Astrocyte of the spinal cord (primary cell): ENCODE measurements around the gene OGDH.
A peak's percentile ranks its signal among the peaks of the same experiment; 100 is the strongest.

Experiments
- DNase-seq: peaks from one replicate; pipeline ENCODE4 v3.0.0; 2011; ENCODE audit warnings: low read depth, low spot score
- H3K4me3 ChIP-seq: 2 replicates; pipeline ENCODE4 v1.5.1; 2011; ENCODE audit warnings: low read depth, mild to moderate bottlenecking, low read length, moderate library complexity
- in situ Hi-C: cut with HindIII; loops from 2 replicates; pipeline ENCODE4 v1.10.0; 2017; ENCODE audit warnings: low sequenced_read_pairs
- TF ChIP-seq, protein P1 (sequence below): IDR thresholded peaks from 2 replicates; pipeline ENCODE4 v1.5.1; 2012; ENCODE audit warnings: low read depth, mild to moderate bottlenecking, low read length, inconsistent platforms

The OGDH gene

DNA sequence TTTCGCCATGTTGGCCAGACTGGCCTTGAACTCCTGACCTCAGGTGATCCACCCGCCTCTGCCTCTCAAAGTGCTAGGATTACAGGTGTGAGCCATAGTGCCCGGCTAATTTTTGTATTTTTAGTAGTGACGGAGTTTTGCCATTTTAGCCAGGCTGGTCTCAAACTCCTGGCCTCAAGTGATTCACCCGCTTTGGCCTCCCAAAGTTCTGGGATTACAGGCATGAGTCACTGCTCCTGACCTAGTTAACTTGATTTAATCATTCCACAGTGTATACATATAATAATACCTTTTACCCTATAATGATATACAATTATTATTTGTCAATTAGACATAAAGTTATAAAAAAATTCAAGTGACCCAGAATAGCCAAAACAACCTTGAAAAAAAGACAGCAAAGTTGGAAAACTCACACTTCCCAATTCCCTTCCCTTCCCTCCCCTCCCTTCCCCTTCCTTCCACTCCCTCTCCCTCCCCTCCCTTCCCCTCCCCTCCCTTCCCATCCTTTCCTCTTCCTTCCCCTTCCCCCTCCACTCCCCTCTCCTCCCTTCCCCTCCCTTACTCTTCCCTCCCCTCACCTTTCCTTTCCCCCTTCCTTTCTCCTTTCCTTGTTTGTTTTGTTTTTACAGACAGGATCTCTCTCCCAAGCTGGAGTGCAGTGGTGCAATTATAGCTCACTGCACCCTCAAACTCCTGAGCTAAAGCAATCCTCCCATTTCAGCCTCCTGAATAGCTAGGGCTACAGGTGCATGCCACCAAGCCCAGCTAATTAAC is 127.5 kb downstream of the OGDH start:
- in situ Hi-C loops = no loop called here

GRCh38 chr7:44735403-44736165 is 129.2 kb downstream of the OGDH start:
- TF ChIP-seq, protein P1, sequence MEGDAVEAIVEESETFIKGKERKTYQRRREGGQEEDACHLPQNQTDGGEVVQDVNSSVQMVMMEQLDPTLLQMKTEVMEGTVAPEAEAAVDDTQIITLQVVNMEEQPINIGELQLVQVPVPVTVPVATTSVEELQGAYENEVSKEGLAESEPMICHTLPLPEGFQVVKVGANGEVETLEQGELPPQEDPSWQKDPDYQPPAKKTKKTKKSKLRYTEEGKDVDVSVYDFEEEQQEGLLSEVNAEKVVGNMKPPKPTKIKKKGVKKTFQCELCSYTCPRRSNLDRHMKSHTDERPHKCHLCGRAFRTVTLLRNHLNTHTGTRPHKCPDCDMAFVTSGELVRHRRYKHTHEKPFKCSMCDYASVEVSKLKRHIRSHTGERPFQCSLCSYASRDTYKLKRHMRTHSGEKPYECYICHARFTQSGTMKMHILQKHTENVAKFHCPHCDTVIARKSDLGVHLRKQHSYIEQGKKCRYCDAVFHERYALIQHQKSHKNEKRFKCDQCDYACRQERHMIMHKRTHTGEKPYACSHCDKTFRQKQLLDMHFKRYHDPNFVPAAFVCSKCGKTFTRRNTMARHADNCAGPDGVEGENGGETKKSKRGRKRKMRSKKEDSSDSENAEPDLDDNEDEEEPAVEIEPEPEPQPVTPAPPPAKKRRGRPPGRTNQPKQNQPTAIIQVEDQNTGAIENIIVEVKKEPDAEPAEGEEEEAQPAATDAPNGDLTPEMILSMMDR = no peak
- H3K4me3 ChIP-seq = no peak overlapping the region
- in situ Hi-C loops = no loop called here
- peak; percentile 97 for DNase-seq

More for the DNA sequence above, 127.5 kb downstream of the OGDH start:
- peak; percentile 72 for DNase-seq
- TF ChIP-seq, protein P1 = no peak
- H3K4me3 ChIP-seq = no peak overlapping the region

DNA sequence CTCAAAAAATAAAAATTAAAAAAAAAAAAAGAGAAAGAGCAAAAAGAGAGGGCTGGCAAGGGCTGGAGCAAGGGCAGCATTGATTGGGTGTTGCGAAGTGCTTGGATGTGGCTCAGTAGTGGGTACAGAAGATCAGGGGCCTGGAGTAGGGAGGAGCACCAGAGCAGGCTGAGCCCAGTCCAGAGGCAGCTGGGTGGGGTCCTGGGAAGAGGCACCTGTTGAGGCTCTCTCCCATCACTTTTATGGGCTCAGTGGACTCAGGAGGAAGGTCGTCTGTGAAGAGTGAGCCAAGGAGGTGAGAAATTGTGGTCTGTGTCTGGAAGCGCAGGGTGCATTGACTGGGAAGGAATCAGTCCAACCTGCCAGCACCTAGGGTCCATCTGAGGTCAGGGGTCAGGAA is 130.5 kb downstream of the OGDH start:
- TF ChIP-seq, protein P1 = no peak
- no peak overlapping the region for H3K4me3 ChIP-seq
- in situ Hi-C loops = no loop called here
- DNase-seq = no peak

DNA sequence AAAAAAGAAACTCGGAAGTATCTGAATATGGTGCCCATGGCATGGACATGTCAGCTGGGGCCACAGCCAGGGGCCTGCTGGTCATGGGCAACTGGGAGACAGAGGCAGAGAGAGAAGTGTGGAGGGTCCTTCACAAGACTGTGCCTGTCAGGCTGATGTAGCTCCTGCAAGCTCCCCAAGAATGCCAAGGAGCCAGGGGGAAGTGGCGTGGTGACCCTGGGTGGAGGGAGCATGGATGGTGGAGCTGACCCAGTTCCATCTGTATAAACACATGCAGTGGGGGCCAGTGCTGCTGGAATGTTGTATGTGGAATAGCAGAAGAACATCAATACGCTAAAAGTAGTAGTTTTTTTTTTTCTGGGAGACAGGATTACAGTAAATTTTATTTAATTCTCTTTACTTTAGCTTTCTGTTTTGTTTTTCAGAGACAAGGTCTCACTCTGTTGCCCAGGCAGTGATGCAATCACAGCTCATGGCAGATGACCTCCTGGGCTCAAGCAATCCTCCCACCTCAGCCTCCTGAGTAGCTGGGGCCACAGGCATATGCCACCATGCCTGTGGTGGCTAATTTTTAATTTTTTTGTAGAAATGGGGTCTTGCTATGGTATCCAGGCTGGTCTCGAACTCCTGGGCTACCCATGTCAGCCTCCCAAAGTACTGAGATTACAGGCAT is 131.8 kb downstream of the OGDH start:
- DNase-seq = peak; percentile 17
- in situ Hi-C loops = no loop called here
- no peak overlapping the region for H3K4me3 ChIP-seq
- TF ChIP-seq, protein P1 = no peak

GRCh38 chr7:44738876-44739665 is 132.6 kb downstream of the OGDH start:
- in situ Hi-C loops = no loop called here
- TF ChIP-seq, protein P1 = no peak
- no peak for DNase-seq
- H3K4me3 ChIP-seq = no peak overlapping the region

GRCh38 chr7:44740055-44740454 is 133.6 kb downstream of the OGDH start:
- no peak for DNase-seq
- no peak overlapping the region for H3K4me3 ChIP-seq
- in situ Hi-C loops = no loop called here
- TF ChIP-seq, protein P1 = no peak
